Measurements from ENCODE around the gene TRPT1. TPM values are rescaled to one million over a fixed set of nuclear protein-coding genes. Genes with fewer than 3 reads are reported as not detected.

TRPT1 gene
- total and polyA plus RNA-seq, 9 of the 15 experiments (the other 6 are each of a cell fraction or from before 2014, with no cell fraction given): 4.6 to 41.7 (median 23.1) TPM

DNA sequence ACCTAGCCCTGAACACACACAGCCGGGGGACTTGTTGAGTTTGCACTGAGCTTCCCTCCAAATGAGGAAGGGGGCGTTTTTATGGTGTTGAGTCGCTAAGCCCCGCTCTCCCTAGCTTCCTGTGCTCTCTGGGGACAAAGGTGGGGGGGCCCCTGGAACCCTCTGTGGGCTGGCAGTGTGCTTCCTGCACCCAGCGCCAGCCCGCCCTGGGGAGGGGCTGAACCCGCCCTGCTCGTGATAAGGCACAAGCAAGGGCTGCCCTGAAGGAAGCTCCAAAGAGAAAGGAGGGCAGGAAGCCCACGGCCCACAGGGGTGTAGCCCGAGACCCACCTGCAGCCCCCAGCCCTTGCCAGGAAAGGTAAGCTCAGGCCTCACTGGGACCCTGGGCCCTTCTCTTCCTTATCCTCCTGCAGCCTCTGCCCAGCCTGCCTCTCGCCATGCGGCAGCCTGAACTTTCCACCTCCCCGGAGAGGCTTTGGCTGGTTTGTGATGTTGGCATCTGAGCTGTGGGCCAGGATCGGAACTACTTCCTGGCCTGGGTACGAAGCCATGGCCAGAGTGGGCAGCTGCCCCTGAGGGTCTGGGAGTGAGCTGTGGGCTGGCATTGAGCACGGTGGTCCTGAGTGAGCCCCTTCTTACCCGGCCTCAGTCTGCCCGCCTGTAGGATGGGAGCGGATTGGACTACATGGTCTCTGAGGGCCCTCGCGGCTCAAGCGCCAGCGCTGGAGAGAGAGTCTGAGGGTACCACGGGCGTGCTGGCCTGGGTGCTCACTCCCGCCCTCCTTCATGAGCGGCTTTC is 19.3 kb downstream of the TRPT1 start, which contains the start of gene FERMT3 (continued):
- TF ChIP-seq, protein P1, sequence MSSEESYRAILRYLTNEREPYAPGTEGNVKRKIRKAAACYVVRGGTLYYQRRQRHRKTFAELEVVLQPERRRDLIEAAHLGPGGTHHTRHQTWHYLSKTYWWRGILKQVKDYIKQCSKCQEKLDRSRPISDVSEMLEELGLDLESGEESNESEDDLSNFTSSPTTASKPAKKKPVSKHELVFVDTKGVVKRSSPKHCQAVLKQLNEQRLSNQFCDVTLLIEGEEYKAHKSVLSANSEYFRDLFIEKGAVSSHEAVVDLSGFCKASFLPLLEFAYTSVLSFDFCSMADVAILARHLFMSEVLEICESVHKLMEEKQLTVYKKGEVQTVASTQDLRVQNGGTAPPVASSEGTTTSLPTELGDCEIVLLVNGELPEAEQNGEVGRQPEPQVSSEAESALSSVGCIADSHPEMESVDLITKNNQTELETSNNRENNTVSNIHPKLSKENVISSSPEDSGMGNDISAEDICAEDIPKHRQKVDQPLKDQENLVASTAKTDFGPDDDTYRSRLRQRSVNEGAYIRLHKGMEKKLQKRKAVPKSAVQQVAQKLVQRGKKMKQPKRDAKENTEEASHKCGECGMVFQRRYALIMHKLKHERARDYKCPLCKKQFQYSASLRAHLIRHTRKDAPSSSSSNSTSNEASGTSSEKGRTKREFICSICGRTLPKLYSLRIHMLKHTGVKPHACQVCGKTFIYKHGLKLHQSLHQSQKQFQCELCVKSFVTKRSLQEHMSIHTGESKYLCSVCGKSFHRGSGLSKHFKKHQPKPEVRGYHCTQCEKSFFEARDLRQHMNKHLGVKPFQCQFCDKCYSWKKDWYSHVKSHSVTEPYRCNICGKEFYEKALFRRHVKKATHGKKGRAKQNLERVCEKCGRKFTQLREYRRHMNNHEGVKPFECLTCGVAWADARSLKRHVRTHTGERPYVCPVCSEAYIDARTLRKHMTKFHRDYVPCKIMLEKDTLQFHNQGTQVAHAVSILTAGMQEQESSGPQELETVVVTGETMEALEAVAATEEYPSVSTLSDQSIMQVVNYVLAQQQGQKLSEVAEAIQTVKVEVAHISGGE (CRISPR knock-in tag; IDR thresholded peaks at IDR 0.05): 0 out of 6 replicates have a peak, but pooled peaks of 1 of the 3 experiments have one; percentile 18
- TF ChIP-seq ZNF224 (CRISPR knock-in tag; IDR thresholded peaks at IDR 0.05) (no peak), MYNN (IDR thresholded peaks at IDR 0.05) (peak; percentile 83), MYNN (CRISPR knock-in tag; IDR thresholded peaks at IDR 0.05) (no peak), KDM5B (IDR thresholded peaks at IDR 0.05; ENCODE audit: insufficient replicate concordance, low read depth, low read length) (peak; percentile 44), ZSCAN32 (CRISPR knock-in tag; IDR thresholded peaks at IDR 0.05) (0 out of 2 replicates have a peak, but pooled peaks have one; percentile 8), PHF20 (IDR thresholded peaks at IDR 0.05; ENCODE audit: partially characterized antibody) (no peak), FOXJ2 (tag; IDR thresholded peaks at IDR 0.05) (no peak), PHF8 (IDR thresholded peaks at IDR 0.05; ENCODE audit: borderline replicate concordance, low read length) (no peak), E2F3 (CRISPR knock-in tag; IDR thresholded peaks at IDR 0.05) (peak; percentile 50), RBM22 (IDR thresholded peaks at IDR 0.05; ENCODE audit: low read depth, low read length, poor library complexity, severe bottlenecking) (peak; percentile 47), TBP (optimal IDR thresholded peaks at IDR 0.05; ENCODE audit: low read depth, low read length) (peak; percentile 59), ZNF263 (CRISPR knock-in tag; IDR thresholded peaks at IDR 0.05; ENCODE audit: borderline replicate concordance) (peak; percentile 62; the same call in 1 of the 2 replicates), MAZ (CRISPR knock-in tag; conservative IDR thresholded peaks at IDR 0.05 in 1 of 2, IDR thresholded peaks at IDR 0.05 in 1 of 2) (peak; percentile 66 to 76), RBM39 (optimal IDR thresholded peaks at IDR 0.05; ENCODE audit: low read depth, low read length) (peak; percentile 10), FUS (optimal IDR thresholded peaks at IDR 0.05; ENCODE audit: low read depth, low read length) (no peak), TEAD1 (CRISPR knock-in tag; IDR thresholded peaks at IDR 0.05) (peak in 1 of 2 experiments; percentile 39; a peak in 1 of 4 replicates), MTA2 (IDR thresholded peaks at IDR 0.05; ENCODE audit: low read depth) (0 out of 2 replicates have a peak, but pooled peaks have one; percentile 10), POLR2A (conservative IDR thresholded peaks at IDR 0.05) (peak; percentile 76), ETV1 (tag; conservative IDR thresholded peaks at IDR 0.05; ENCODE audit: low read depth) (0 out of 2 replicates have a peak, but pooled peaks have one; percentile 52)
- TF ChIP-seq, protein P2, sequence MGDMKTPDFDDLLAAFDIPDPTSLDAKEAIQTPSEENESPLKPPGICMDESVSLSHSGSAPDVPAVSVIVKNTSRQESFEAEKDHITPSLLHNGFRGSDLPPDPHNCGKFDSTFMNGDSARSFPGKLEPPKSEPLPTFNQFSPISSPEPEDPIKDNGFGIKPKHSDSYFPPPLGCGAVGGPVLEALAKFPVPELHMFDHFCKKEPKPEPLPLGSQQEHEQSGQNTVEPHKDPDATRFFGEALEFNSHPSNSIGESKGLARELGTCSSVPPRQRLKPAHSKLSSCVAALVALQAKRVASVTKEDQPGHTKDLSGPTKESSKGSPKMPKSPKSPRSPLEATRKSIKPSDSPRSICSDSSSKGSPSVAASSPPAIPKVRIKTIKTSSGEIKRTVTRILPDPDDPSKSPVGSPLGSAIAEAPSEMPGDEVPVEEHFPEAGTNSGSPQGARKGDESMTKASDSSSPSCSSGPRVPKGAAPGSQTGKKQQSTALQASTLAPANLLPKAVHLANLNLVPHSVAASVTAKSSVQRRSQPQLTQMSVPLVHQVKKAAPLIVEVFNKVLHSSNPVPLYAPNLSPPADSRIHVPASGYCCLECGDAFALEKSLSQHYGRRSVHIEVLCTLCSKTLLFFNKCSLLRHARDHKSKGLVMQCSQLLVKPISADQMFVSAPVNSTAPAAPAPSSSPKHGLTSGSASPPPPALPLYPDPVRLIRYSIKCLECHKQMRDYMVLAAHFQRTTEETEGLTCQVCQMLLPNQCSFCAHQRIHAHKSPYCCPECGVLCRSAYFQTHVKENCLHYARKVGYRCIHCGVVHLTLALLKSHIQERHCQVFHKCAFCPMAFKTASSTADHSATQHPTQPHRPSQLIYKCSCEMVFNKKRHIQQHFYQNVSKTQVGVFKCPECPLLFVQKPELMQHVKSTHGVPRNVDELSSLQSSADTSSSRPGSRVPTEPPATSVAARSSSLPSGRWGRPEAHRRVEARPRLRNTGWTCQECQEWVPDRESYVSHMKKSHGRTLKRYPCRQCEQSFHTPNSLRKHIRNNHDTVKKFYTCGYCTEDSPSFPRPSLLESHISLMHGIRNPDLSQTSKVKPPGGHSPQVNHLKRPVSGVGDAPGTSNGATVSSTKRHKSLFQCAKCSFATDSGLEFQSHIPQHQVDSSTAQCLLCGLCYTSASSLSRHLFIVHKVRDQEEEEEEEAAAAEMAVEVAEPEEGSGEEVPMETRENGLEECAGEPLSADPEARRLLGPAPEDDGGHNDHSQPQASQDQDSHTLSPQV (IDR thresholded peaks at IDR 0.05): peak; percentile 89
